Stimulated activated naive CD8-positive, alpha-beta T cell treated with anti-CD3 and anti-CD28 coated beads, Interleukin-15, Interleukin-2, amounts not matched to agents 100 U/mL and 50 U/mL, for 24 hours (primary cell): ENCODE measurements around the gene NSUN6.
"Not testable (repeated sequence)": the region's sequence is repeated elsewhere in the genome, so short reads cannot be mapped to it uniquely, and the experiment has no call there.

Source experiments
- ATAC-seq: fragments of 150-1000 bp; cut with Tn5 transposase; one replicate; pipeline ENCODE4 v1.10.0; 2021
- DNase-seq: peaks from one replicate; pipeline ENCODE4 v3.0.0; 2021

The NSUN6 gene

DNA sequence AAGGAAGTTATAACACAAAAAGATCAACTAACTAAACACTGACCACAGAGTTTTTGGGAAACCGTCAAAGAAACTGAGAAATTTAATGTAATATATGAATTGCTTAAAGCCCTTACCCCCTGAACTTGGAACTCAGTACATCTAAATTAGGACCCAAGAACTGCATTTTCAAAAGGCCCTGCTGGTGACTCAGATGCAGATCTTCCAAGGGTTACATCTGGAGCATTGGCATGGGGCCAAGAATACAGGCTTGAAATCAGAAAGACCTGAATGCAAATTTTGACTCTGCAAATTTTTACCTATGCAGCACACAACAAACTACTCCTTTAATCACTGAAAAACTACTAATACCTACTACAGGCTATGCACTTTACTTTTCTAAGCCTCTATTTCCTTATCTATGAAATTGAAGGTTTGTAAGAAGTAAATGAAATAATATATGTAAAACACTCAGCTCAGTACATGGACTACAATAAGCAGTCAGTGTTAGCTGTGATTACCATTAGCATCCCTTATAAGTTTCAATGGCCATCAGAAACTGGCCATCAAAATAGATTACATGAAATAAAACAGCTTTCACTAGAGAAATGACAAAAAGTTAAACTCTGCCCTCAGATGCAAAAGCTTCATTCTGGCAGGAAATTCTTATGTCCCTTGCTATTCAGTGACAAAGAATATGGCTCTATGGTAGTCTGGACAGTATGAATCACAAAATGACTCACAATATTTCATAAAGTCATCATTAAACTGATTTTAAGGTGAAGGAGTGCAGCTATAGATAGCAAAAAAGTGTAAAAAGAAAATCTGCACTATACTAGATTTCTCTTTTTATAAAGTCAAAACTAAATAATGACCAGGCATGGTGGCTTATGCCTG is 43.6 kb downstream of the NSUN6 start:
- peak; percentile 46 for ATAC-seq

GRCh38 chr10:18606051-18606695 is 45.2 kb downstream of the NSUN6 start:
- ATAC-seq (no peak), DNase-seq (no peak)

More for the DNA sequence above, 43.6 kb downstream of the NSUN6 start:
- no peak for DNase-seq

- DNase-seq: no peak
- no peak for ATAC-seq
Measured at GRCh38 chr10:18601321-18601720, 50.1 kb downstream of the NSUN6 start.

GRCh38 chr10:18599392-18599791 is 52.0 kb downstream of the NSUN6 start:
- no peak for DNase-seq
- no peak for ATAC-seq

- DNase-seq: peak; percentile 10
- ATAC-seq: no peak
Measured at GRCh38 chr10:18594574-18595156, 56.7 kb downstream of the NSUN6 start.

GRCh38 chr10:18591141-18591540 is 60.2 kb downstream of the NSUN6 start:
- DNase-seq, ATAC-seq: not testable (repeated sequence)

DNA sequence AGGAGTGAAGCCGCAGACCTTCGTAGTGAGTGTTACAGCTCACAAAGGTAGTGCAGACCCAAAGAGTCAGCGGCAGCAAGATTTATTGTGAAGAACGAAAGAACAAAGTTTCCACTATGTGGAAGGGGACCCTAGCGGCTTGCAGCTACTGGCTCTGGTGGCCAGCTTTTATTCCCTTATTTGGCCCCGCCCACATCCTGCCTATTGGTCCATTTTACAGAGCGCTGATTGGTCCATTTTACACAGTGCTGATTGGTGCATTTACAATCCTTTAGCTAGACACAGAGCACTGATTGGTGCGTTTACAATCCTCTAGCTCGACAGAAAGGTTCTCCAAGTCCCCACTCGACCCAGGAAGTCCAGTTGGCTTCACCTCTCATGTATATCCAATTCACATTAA is 64.8 kb downstream of the NSUN6 start:
- not testable (repeated sequence) for ATAC-seq, DNase-seq

GRCh38 chr10:18583575-18584270 is 67.7 kb downstream of the NSUN6 start:
- ATAC-seq (no peak), DNase-seq (no peak)

- ATAC-seq (no peak), DNase-seq (no peak)
Measured at GRCh38 chr10:18582803-18583202, 68.6 kb downstream of the NSUN6 start.

DNA sequence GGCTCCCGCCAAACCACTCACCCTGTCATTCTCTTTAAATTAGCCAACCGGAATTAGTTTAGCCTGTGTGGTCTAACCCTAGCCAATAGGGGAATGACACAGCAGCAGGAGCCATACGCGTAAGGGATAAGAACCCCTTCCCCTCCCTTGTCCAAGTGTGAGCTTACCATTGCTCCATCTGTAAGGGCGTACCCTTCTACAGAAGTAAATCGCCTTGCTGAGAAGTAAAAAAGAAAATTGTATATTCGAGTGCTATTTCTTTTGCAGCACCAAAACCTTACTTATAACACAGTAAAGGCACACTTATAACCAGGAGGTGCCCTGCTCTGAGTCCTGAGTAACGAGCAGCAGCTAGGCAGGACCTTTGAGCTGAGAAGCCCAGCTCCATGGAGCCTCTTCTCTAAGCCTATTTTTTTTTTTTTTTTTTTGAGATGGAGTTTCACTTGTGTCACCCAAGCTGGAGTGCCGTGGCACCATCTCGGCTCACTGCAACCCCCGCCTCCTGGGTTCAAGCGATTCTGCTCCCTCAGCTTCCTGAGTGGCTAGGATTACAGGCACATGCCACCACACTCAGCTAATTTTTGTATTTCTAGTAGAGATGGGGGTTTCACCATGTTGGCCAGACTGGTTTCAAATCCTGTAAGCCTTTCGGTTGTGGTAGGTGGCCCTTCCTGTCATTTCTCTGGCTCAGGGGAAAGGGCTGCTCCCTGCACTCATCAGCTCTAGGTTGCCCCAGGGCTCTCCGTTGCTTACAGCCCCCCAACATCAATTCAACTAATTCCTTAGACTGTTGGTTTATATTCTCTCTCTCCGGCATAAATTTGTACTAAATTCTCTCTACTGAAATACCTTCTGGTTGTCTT is 73.3 kb downstream of the NSUN6 start:
- no peak for DNase-seq
- no peak for ATAC-seq

GRCh38 chr10:18576586-18576985 is 74.8 kb downstream of the NSUN6 start:
- ATAC-seq (no peak), DNase-seq (no peak)

- DNase-seq (no peak), ATAC-seq (no peak)
Measured at GRCh38 chr10:18572959-18573561, 78.3 kb downstream of the NSUN6 start.

- ATAC-seq (no peak), DNase-seq (no peak)
Measured at GRCh38 chr10:18571780-18572179, 79.6 kb downstream of the NSUN6 start.

GRCh38 chr10:18571076-18571475 is 80.3 kb downstream of the NSUN6 start:
- DNase-seq (no peak), ATAC-seq (no peak)

DNA sequence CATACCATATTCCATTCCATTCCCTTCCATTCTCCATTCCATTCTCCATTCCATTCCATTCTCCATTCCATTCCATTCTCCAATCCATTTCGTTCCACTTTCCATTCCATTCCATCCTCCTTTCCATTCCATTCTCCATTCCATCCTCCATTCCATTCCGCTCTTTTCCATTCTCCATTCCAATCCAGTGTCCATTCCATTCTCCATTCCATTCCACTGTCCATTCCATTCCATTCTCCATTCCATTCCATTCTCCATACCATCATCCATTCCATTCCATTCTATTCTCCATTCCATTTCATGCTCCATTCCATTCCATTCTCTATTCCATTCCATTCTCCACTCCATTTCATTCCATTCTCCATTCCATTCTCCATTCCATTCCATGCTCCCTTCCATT is 81.0 kb downstream of the NSUN6 start:
- not testable (repeated sequence) for DNase-seq

DNA sequence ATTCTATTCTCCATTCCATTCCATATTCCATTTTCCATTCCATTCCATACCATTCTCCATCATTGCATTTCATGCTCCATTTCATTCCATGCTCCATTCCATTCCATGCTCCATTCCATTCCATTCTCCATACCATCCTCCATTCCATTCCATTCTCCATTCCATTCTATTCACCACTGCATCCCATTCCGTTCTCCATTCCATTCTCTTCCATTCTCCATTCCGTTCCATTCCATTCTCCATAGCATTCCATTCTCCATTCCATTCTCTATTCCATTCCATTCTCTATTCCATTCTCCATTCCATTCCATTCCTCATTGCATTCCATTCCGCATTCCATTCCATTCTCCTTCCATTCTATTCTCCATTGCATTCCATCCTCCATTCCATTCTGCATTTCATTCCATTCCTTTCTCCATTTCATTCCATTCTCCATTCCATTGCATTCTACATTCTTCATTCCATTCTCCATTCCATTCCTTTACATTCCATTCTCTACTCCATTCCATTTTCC is 84.0 kb downstream of the NSUN6 start:
- DNase-seq (no peak), ATAC-seq (no peak)

More for the DNA sequence above, 81.0 kb downstream of the NSUN6 start:
- not testable (repeated sequence) for ATAC-seq

DNA sequence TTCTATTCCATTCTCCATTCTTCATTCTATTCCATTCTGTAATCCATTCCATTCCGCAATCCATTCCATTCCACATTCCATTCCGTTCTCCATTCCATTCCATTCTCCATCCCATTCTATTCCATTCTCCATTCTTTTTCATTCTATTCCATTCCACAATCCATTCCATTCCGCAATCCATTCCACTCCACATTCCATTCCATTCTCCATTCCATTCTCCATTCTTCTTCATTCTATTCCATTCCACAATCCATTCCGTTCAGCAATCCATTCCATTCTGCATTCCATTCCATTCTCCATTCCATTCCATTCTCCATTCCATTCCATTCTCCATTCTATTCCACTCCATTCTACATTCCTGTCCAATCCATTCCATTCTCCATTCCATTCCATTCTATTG is 85.2 kb downstream of the NSUN6 start:
- ATAC-seq: no peak
- no peak for DNase-seq

- ATAC-seq: no peak
- DNase-seq: no peak
Measured at GRCh38 chr10:18565006-18565405, 86.4 kb downstream of the NSUN6 start.

GRCh38 chr10:18563003-18563726 is 88.2 kb downstream of the NSUN6 start:
- DNase-seq (no peak), ATAC-seq (no peak)
